Activated CD4-positive, alpha-beta T cell treated with anti-CD3 and anti-CD28 coated beads, Interleukin-2, amount 10 ng/mL, durations not matched to agents 7 days and 5 days (primary cell): ENCODE data around the gene PARVG. TPM values are rescaled to one million over a fixed set of nuclear protein-coding genes. Genes with fewer than 3 reads are reported as not detected.
A peak's percentile ranks its signal among the peaks of the same experiment; 100 is the strongest.

ENCODE experiments used
- CTCF ChIA-PET: fragments of 350-600 bp; sonication (Branson Sonifier 250); formaldehyde crosslinking; loops from one replicate; lab custom pipeline; 2021; ENCODE audit warnings: antibody characterized with exemption; lab: Charles Lee
- POLR2A ChIA-PET: fragments of 350-600 bp; sonication (Branson Sonifier 250); formaldehyde crosslinking; loops from one replicate; lab custom pipeline; 2021; ENCODE audit warnings: antibody characterized with exemption; lab: Charles Lee
- DNase-seq: peaks from one replicate; pipeline ENCODE4 v3.0.0-alpha.2; 2020
- H3K27ac Mint-ChIP-seq: one replicate; pipeline ENCODE4 v1.8.0; 2021; ENCODE audit warnings: mild to moderate bottlenecking, moderate library complexity, mixed read lengths
- H3K27me3 Mint-ChIP-seq: one replicate; pipeline ENCODE4 v1.8.0; 2021; ENCODE audit warnings: mixed read lengths
- H3K36me3 Mint-ChIP-seq: one replicate; pipeline ENCODE4 v1.8.0; 2021; ENCODE audit warnings: low read depth, mixed read lengths
- H3K4me1 Mint-ChIP-seq: one replicate; pipeline ENCODE4 v1.8.0; 2021; ENCODE audit warnings: mixed read lengths
- H3K4me3 Mint-ChIP-seq: one replicate; pipeline ENCODE4 v1.8.0; 2021; ENCODE audit warnings: mild to moderate bottlenecking, moderate library complexity, mixed read lengths
- H3K9me3 Mint-ChIP-seq: one replicate; pipeline ENCODE4 v1.8.0; 2021; ENCODE audit warnings: mixed read lengths
- total RNA-seq, 2 experiments: library from RNA; stranded (reverse); gene quantifications; one replicate each; pipeline ENCODE4 v1.2.3, GENCODE V29; 2021

PARVG gene
- total RNA-seq, 2 experiments from 2014 or later: 146 to 158 TPM

- H3K9me3 Mint-ChIP-seq: no peaks in the 10 kb centered on the region
- ChIA-PET CTCF (no interaction called here), POLR2A (no interaction called here)
- no peak for DNase-seq
- peaks cover 48% of the 10 kb centered on the region for H3K36me3 Mint-ChIP-seq
- H3K4me3 Mint-ChIP-seq: no peak overlapping the region
- no peak overlapping the region for H3K27ac Mint-ChIP-seq
- no peaks in the 10 kb centered on the region for H3K27me3 Mint-ChIP-seq
- peaks cover 53% of the 10 kb centered on the region for H3K4me1 Mint-ChIP-seq
These were observed 13.8 kb downstream of the PARVG start for GRCh38 chr22:44194569-44194968.

GRCh38 chr22:44195189-44195871 is 14.6 kb downstream of the PARVG start:
- Mint-ChIP-seq H3K4me3 (no peak overlapping the region), H3K4me1 (peaks cover 53% of the 10 kb centered on the region), H3K9me3 (no peaks in the 10 kb centered on the region), H3K27me3 (no peaks in the 10 kb centered on the region), H3K36me3 (peaks cover 48% of the 10 kb centered on the region), H3K27ac (no peak overlapping the region)
- ChIA-PET CTCF (no interaction called here), POLR2A (interaction anchor here (0.6 kb wide), 1 partner anchor 14 kb away, joined by 3 read pairs; the partner anchor contains the start of gene PARVG)
- DNase-seq: no peak

GRCh38 chr22:44196241-44196640 is 15.5 kb downstream of the PARVG start:
- H3K4me1 Mint-ChIP-seq: peaks cover 57% of the 10 kb centered on the region
- no peaks in the 10 kb centered on the region for H3K27me3 Mint-ChIP-seq
- no peak overlapping the region for H3K27ac Mint-ChIP-seq
- no peak for DNase-seq
- peaks cover 48% of the 10 kb centered on the region for H3K36me3 Mint-ChIP-seq
- ChIA-PET POLR2A (no interaction called here), CTCF (no interaction called here)
- no peak overlapping the region for H3K4me3 Mint-ChIP-seq
- no peaks in the 10 kb centered on the region for H3K9me3 Mint-ChIP-seq

GRCh38 chr22:44196731-44197131 is 16.0 kb downstream of the PARVG start:
- CTCF ChIA-PET: no interaction called here

GRCh38 chr22:44197271-44197670 is 16.5 kb downstream of the PARVG start:
- no peaks in the 10 kb centered on the region for H3K27me3 Mint-ChIP-seq
- H3K36me3 Mint-ChIP-seq: peaks cover 50% of the 10 kb centered on the region
- no peak overlapping the region for H3K27ac Mint-ChIP-seq
- DNase-seq: no peak
- POLR2A ChIA-PET: no interaction called here
- peaks cover 53% of the 10 kb centered on the region for H3K4me1 Mint-ChIP-seq
- H3K9me3 Mint-ChIP-seq: no peaks in the 10 kb centered on the region
- CTCF ChIA-PET: no interaction called here
- no peak overlapping the region for H3K4me3 Mint-ChIP-seq

More at GRCh38 chr22:44196731-44197131, 16.0 kb downstream of the PARVG start:
- peaks cover 49% of the 10 kb centered on the region for H3K36me3 Mint-ChIP-seq
- no peak for DNase-seq
- H3K4me3 Mint-ChIP-seq: no peak overlapping the region
- no peaks in the 10 kb centered on the region for H3K9me3 Mint-ChIP-seq
- POLR2A ChIA-PET: no interaction called here
- no peaks in the 10 kb centered on the region for H3K27me3 Mint-ChIP-seq
- no peak overlapping the region for H3K27ac Mint-ChIP-seq
- H3K4me1 Mint-ChIP-seq: peaks cover 57% of the 10 kb centered on the region

GRCh38 chr22:44199164-44199563 is 18.4 kb downstream of the PARVG start:
- peak overlapping the region; percentile 15 for H3K27ac Mint-ChIP-seq
- no peak for DNase-seq

GRCh38 chr22:44199866-44200265 is 19.1 kb downstream of the PARVG start:
- Mint-ChIP-seq H3K36me3 (peaks cover 36% of the 10 kb centered on the region), H3K4me1 (peaks cover 30% of the 10 kb centered on the region), H3K9me3 (no peaks in the 10 kb centered on the region), H3K4me3 (no peak overlapping the region), H3K27ac (peak overlapping the region; percentile 78), H3K27me3 (no peaks in the 10 kb centered on the region)
- POLR2A ChIA-PET: no interaction called here
- CTCF ChIA-PET: no interaction called here
- no peak for DNase-seq

More at GRCh38 chr22:44199164-44199563, 18.4 kb downstream of the PARVG start:
- CTCF ChIA-PET: no interaction called here
- Mint-ChIP-seq H3K9me3 (no peaks in the 10 kb centered on the region), H3K27me3 (no peaks in the 10 kb centered on the region), H3K4me3 (no peak overlapping the region), H3K36me3 (peaks cover 43% of the 10 kb centered on the region), H3K4me1 (peaks cover 37% of the 10 kb centered on the region)
- POLR2A ChIA-PET: no interaction called here

- no peaks in the 10 kb centered on the region for H3K9me3 Mint-ChIP-seq
- no peak overlapping the region for H3K4me3 Mint-ChIP-seq
- peaks cover 27% of the 10 kb centered on the region for H3K4me1 Mint-ChIP-seq
- H3K36me3 Mint-ChIP-seq: peaks cover 34% of the 10 kb centered on the region
- ChIA-PET POLR2A (no interaction called here), CTCF (no interaction called here)
- H3K27me3 Mint-ChIP-seq: no peaks in the 10 kb centered on the region
- peak overlapping the region; percentile 78 for H3K27ac Mint-ChIP-seq
- DNase-seq: no peak
These were observed 19.7 kb downstream of the PARVG start for GRCh38 chr22:44200451-44200850.

- no peaks in the 10 kb centered on the region for H3K27me3 Mint-ChIP-seq
- H3K4me1 Mint-ChIP-seq: peaks cover 27% of the 10 kb centered on the region
- no peaks in the 10 kb centered on the region for H3K9me3 Mint-ChIP-seq
- ChIA-PET CTCF (no interaction called here), POLR2A (no interaction called here)
- peak overlapping the region; percentile 78 for H3K27ac Mint-ChIP-seq
- H3K4me3 Mint-ChIP-seq: no peak overlapping the region
- peaks cover 34% of the 10 kb centered on the region for H3K36me3 Mint-ChIP-seq
- DNase-seq: no peak
These were observed 20.3 kb downstream of the PARVG start for GRCh38 chr22:44200855-44201550.

GRCh38 chr22:44201665-44202064 is 20.9 kb downstream of the PARVG start:
- Mint-ChIP-seq H3K4me3 (no peak overlapping the region), H3K4me1 (peaks cover 27% of the 10 kb centered on the region), H3K27ac (no peak overlapping the region), H3K9me3 (no peaks in the 10 kb centered on the region), H3K36me3 (peaks cover 33% of the 10 kb centered on the region), H3K27me3 (no peaks in the 10 kb centered on the region)
- ChIA-PET CTCF (no interaction called here), POLR2A (no interaction called here)
- no peak for DNase-seq

- CTCF ChIA-PET: no interaction called here
- Mint-ChIP-seq H3K4me1 (peaks cover 27% of the 10 kb centered on the region), H3K27me3 (no peaks in the 10 kb centered on the region), H3K4me3 (no peak overlapping the region), H3K27ac (no peak overlapping the region), H3K9me3 (no peaks in the 10 kb centered on the region), H3K36me3 (peaks cover 33% of the 10 kb centered on the region)
- POLR2A ChIA-PET: no interaction called here
- no peak for DNase-seq
These were observed 21.6 kb downstream of the PARVG start for GRCh38 chr22:44202261-44202789.

- Mint-ChIP-seq H3K9me3 (no peaks in the 10 kb centered on the region), H3K4me3 (no peak overlapping the region), H3K36me3 (peaks cover 29% of the 10 kb centered on the region), H3K27ac (no peak overlapping the region), H3K27me3 (no peaks in the 10 kb centered on the region), H3K4me1 (peaks cover 27% of the 10 kb centered on the region)
- ChIA-PET CTCF (no interaction called here), POLR2A (no interaction called here)
- no peak for DNase-seq
These were observed 22.5 kb downstream of the PARVG start for GRCh38 chr22:44203203-44203602.

GRCh38 chr22:44204739-44205515 is 24.2 kb downstream of the PARVG start:
- H3K9me3 Mint-ChIP-seq: peaks cover 10% of the 10 kb centered on the region
- CTCF ChIA-PET: no interaction called here

More at GRCh38 chr22:44204739-44205515, 24.2 kb downstream of the PARVG start:
- Mint-ChIP-seq H3K4me3 (no peak overlapping the region), H3K4me1 (peaks cover 27% of the 10 kb centered on the region), H3K27me3 (peaks cover 2% of the 10 kb centered on the region), H3K36me3 (peaks cover 26% of the 10 kb centered on the region), H3K27ac (no peak overlapping the region)
- POLR2A ChIA-PET: no interaction called here
- DNase-seq: no peak
